SJCRH30 (cell line): ENCODE measurements around the gene LIPN. TPM values are rescaled to one million over a fixed set of nuclear protein-coding genes. Genes with fewer than 3 reads are reported as not detected.
"Not testable (repeated sequence)": the region's sequence is repeated elsewhere in the genome, so short reads cannot be mapped to it uniquely, and the experiment has no call there.

ENCODE experiments used
- DNase-seq, 2 experiments: peaks; one replicate each; pipeline ENCODE4 v3.0.0-alpha.2; 2015 to 2020
- H3K27ac ChIP-seq: fragments of 250-450 bp; sonication (Bioruptor Pico); 2 replicates; pipeline ENCODE4 v1.5.1; 2020; ENCODE audit warnings: mild to moderate bottlenecking, moderate library complexity
- H3K27me3 ChIP-seq: fragments of 250-450 bp; sonication (Bioruptor Pico); 2 replicates; pipeline ENCODE4 v1.5.1; 2020; ENCODE audit warnings: mild to moderate bottlenecking, moderate library complexity
- H3K36me3 ChIP-seq: fragments of 250-450 bp; sonication (Bioruptor Pico); 2 replicates; pipeline ENCODE4 v1.5.1; 2020; ENCODE audit warnings: mild to moderate bottlenecking, moderate library complexity
- H3K4me1 ChIP-seq: fragments of 250-450 bp; sonication (Bioruptor Pico); 2 replicates; pipeline ENCODE4 v1.5.1; 2020; ENCODE audit warnings: mild to moderate bottlenecking, moderate library complexity
- H3K4me3 ChIP-seq: fragments of 250-450 bp; sonication (Bioruptor Pico); 2 replicates; pipeline ENCODE4 v1.5.1; 2020; ENCODE audit warnings: mild to moderate bottlenecking, moderate library complexity
- H3K9me3 ChIP-seq: fragments of 250-450 bp; sonication (Bioruptor Pico); replicated peaks from 2 replicates; pipeline ENCODE4 v1.5.1; 2020; ENCODE audit warnings: mild to moderate bottlenecking, moderate library complexity
- total RNA-seq: library from RNA; depleted of rRNA; stranded (reverse); fragments of >200 nt; shearing (Covaris generic); gene quantifications from 2 replicates; pipeline ENCODE4 v1.2.3, GENCODE V29; 2014; rRNA removed

LIPN gene, protein sequence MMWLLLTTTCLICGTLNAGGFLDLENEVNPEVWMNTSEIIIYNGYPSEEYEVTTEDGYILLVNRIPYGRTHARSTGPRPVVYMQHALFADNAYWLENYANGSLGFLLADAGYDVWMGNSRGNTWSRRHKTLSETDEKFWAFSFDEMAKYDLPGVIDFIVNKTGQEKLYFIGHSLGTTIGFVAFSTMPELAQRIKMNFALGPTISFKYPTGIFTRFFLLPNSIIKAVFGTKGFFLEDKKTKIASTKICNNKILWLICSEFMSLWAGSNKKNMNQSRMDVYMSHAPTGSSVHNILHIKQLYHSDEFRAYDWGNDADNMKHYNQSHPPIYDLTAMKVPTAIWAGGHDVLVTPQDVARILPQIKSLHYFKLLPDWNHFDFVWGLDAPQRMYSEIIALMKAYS
- total RNA-seq, result not detected in 2 replicates

DNA sequence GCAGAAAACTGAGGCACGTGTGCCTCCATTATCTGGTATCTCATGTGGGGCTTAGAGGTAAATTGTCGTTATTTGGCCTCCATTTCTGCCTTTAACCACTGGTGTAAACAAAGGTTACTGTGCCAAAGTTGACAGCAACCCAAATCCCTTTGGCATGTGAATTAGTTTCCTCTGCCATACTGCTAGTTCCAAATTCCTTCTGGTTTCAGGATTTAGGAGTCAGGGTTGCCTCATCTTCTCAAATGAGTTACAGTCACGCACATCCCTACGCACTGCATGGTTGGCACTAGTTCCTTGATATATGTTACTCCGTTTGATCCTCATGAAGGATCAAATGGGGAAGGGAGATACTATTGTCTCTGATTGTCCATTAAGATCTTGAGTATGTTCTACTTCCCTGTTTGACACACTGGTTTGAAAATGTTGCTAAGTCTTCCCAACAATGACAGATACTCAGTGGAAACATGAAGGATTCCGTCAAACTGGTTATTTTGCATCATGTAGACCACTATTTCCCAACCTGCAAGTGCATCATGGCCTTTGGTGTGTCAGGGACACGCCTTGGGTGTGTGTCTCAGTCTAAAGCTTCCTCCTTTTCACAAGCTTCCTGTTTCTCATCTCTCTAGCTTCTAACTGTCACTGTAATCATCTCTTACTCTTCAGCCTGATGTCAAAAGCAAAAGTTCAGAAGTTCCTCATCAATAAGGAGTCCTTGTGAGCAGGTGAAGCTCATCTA is at the start of gene LIPN:
Gene LIPN (plus strand): TSS at position 655 of the 736 bp plus-strand sequence. CDS start 1,386 bp downstream, outside the sequence.
- H3K27ac ChIP-seq, result no peak within 1 kb of the TSS
- no peaks in the 10 kb centered on the region for H3K36me3 ChIP-seq
- no peaks in the 10 kb centered on the region for H3K9me3 ChIP-seq
- DNase-seq, result no peak
- no peaks in the 10 kb centered on the region for H3K27me3 ChIP-seq
- no peak within 1 kb of the TSS for H3K4me3 ChIP-seq
- no peaks in the 10 kb centered on the region for H3K4me1 ChIP-seq

DNA sequence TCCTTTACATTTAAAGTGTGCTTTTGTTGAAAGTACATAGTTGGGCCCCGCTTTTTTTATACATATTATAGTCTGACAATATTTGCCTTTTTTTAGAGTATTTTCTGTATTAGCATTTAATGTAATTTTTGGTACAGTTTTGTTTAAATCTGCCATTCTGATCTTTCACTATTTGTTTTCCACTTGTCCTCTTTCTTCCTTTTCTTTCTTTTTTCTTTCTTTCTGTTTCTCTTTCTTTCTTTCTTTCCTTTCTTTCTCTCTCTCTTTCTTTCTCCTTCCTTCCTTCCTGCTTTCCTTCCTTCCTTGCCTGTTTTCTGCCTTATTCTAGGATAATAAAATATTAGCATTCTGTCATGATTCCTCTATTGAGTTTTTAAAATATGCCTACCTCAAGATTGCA is 44.3 kb upstream of the LIPN start:
- no peaks in the 10 kb centered on the region for H3K27me3 ChIP-seq
- no peaks in the 10 kb centered on the region for H3K9me3 ChIP-seq
- no peak overlapping the region for H3K27ac ChIP-seq
- H3K36me3 ChIP-seq, result no peaks in the 10 kb centered on the region
- DNase-seq, result no peak
- H3K4me1 ChIP-seq, result no peaks in the 10 kb centered on the region
- H3K4me3 ChIP-seq, result no peak overlapping the region

DNA sequence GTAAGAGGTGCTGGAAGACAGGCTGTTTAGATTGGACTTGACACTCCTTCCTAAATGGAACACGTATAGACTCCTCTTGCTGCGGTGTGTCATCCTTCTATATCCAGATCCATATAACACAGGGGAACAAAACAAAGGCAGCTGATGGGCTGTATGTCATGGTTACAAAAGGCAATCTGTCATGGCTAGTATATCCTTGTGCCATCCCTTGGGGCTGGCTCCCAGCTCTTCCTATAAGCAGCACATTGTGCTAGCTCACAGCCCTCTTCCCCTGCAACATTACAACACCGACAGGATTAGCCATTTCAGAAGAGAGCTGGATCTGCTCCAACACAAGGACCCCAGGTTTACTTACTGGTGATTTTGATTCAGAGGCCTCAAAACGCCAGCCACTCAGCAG is 38.4 kb upstream of the LIPN start:
- no peaks in the 10 kb centered on the region for H3K4me1 ChIP-seq
- H3K36me3 ChIP-seq, result no peaks in the 10 kb centered on the region
- H3K27me3 ChIP-seq, result no peaks in the 10 kb centered on the region
- no peaks in the 10 kb centered on the region for H3K9me3 ChIP-seq
- no peak overlapping the region for H3K27ac ChIP-seq
- no peak overlapping the region for H3K4me3 ChIP-seq
- peak; percentile 12 to 54 for DNase-seq

DNA sequence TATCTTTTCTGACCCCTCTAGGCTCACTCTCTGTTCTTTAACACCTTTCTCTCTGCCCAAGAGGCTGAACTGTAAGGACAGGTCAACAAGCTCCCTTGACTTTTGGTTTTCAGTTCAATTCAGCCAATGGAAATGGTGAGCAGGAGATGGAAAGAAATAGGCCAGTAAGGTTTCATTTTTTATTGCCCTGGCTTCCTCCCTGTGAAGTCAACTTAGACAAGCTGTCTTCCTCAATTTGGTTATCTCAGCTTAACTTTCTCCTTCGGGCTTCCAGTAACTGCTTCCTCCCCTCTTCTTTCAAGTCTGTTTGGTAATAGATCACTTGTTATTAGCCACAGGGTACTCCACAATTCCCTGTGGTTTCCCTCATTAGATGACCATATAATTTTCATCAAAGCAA is 34.0 kb upstream of the LIPN start:
- Histone ChIP-seq H3K4me1 (no peaks in the 10 kb centered on the region), H3K27me3 (no peaks in the 10 kb centered on the region), H3K27ac (no peak overlapping the region), H3K36me3 (no peaks in the 10 kb centered on the region), H3K4me3 (no peak overlapping the region), H3K9me3 (no peaks in the 10 kb centered on the region)
- no peak for DNase-seq

DNA sequence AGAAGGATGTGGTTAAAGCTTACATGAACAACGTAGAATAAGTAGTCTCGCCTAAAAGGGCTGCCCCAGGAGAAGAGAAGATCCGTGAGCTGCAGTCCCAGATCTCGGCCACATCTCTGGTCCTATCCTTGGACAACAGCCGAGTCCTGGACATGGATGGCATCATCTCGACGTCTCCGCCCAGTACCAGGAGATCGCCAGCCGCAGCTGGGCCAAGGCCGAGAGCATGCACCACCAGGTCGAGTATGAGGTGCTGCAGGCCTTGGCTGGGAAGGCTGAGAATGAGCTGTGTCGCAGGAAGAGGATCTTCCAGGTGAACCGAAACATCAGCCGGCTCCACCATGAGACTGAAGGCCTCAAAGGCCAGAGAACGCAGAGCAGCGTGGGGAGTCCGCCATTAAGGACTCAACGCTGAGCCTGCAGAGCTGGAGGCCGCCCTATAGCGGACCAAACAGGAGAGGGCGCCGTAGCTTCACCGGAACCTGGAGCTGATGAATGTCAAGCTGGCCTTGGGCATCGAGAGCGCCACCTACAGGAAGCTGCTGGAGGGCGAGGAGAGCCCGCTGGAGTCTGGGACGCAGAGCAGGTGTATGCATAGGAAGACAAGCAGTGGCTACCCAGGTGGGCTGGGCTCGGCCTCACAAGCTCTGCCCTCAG is 31.6 kb upstream of the LIPN start:
- Histone ChIP-seq H3K4me3 (no peak overlapping the region), H3K9me3 (no peaks in the 10 kb centered on the region), H3K4me1 (no peaks in the 10 kb centered on the region), H3K27me3 (no peaks in the 10 kb centered on the region), H3K36me3 (no peaks in the 10 kb centered on the region), H3K27ac (no peak overlapping the region)
- DNase-seq, result peak in 1 of 2 experiments; percentile 5

DNA sequence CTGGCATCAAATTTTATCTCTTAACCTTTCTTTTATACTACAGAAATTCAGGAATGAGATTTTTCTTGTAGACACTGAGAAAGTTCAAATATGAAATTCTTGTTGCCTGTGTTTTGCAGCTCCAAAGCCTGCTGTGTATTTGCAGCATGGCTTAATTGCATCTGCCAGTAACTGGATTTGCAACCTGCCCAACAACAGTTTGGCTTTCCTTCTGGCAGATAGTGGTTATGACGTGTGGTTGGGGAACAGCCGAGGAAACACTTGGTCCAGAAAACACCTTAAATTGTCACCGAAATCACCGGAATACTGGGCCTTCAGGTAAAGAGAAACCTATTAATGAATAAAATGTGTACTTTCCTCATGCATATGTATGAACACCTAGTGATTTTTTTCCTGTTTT is 29.0 kb upstream of the LIPN start:
- DNase-seq, result no peak
- H3K27me3 ChIP-seq, result no peaks in the 10 kb centered on the region
- no peaks in the 10 kb centered on the region for H3K4me1 ChIP-seq
- H3K9me3 ChIP-seq, result no peaks in the 10 kb centered on the region
- H3K4me3 ChIP-seq, result no peak overlapping the region
- no peak overlapping the region for H3K27ac ChIP-seq
- no peaks in the 10 kb centered on the region for H3K36me3 ChIP-seq

DNA sequence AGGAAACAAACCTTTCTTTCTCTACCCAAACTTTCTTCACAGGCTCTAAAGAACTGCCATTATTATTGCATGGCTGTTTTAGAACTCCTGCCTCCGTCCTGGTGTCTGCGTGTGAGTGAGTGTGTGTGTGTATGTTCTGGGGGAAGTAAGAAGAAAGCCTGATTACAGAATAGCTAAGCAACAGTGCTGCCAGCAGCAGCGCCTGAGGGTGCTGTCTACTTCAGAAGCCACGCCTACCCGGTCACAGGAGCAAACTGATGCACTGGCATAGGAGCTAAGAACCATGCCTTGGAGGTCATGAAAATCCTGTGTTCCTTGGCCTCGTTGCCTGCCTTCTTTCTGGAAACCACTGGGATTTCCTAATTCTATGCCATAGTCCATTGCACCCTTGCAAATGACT is 28.5 kb upstream of the LIPN start:
- no peak overlapping the region for H3K4me3 ChIP-seq
- H3K27ac ChIP-seq, result no peak overlapping the region
- H3K27me3 ChIP-seq, result no peaks in the 10 kb centered on the region
- no peaks in the 10 kb centered on the region for H3K36me3 ChIP-seq
- H3K9me3 ChIP-seq, result no peaks in the 10 kb centered on the region
- no peaks in the 10 kb centered on the region for H3K4me1 ChIP-seq
- DNase-seq, result peak in 1 of 2 experiments; percentile 1

DNA sequence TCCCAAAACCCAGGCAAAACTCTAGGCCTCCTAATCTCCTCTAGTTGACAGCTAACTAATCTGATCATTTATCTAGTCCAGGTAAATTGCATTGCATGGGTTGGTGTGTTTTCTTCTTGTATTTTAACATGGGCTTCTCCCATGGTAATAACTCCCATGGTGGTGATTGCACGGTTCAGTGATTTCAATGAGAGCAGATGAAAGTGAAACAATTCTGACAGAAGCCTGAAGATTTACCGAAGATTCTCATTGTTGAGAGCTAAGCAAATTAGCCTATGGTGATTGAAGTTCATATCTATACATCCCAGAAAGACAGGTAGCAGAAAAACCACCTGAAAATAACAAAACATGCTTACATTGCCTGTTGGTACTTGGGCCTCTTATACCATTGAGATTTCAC is 26.6 kb upstream of the LIPN start:
- Histone ChIP-seq H3K27me3 (no peaks in the 10 kb centered on the region), H3K4me3 (no peak overlapping the region), H3K9me3 (no peaks in the 10 kb centered on the region), H3K36me3 (no peaks in the 10 kb centered on the region), H3K27ac (no peak overlapping the region), H3K4me1 (no peaks in the 10 kb centered on the region)
- no peak for DNase-seq

DNA sequence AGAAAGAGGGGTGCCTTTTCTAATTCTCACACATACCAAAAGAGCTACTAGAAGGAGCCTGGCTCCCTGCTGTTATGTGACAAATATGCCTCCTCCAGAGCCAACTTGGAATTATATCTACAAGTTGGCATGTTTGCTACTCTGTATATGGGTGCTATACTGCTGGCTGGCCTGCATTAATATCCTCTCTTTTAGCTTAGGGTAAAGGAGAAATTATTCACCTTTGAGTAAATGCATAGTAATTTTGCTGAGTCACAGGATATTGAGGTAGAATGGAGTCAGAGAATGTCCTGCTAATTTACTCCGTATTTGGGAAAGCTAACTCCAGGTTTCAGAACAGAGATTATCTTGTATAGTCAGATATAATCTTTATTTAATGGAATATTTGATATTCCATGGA is 24.2 kb upstream of the LIPN start:
- no peaks in the 10 kb centered on the region for H3K9me3 ChIP-seq
- DNase-seq, result no peak
- no peaks in the 10 kb centered on the region for H3K36me3 ChIP-seq
- no peak overlapping the region for H3K27ac ChIP-seq
- no peaks in the 10 kb centered on the region for H3K4me1 ChIP-seq
- no peak overlapping the region for H3K4me3 ChIP-seq
- H3K27me3 ChIP-seq, result no peaks in the 10 kb centered on the region

DNA sequence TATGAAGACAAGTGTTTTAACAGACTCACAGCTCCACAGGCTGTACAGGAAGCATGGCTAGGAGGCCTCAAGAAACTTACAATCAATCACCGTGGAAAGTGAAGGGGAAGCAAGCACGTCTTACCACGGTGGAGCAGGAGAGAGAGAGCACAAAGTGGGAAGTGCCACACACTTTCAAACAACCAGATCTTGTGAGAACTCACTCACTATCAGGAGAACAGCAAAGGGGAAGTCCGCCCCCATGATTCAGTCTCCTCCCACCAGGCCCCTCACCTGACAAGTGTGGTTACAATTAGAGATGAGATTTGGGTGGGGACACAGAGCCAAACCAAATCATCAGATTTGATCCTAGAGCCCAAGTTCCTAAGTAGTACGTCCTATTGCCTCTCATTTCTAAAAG is 17.9 kb upstream of the LIPN start:
- not testable (repeated sequence) for H3K27ac ChIP-seq, H3K36me3 ChIP-seq, H3K27me3 ChIP-seq, H3K4me1 ChIP-seq, H3K9me3 ChIP-seq, H3K4me3 ChIP-seq, DNase-seq

DNA sequence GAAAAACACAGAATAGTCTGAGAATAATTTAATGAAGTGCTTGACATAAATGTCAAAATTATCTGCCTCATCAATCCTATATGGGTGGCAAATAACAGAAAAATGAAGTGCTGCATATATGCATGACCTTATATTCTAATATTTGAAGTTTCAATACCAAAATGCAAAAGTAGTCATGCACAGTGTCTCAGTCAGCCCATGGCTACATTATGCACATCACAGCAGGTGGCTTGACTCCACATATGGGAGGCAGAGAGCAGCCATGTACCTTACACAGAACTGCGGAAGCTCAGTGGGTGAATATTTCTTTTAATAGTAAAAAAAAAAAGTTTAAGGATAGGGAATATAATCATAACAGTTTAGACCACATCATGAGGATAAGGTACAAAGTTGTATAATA is 17.4 kb upstream of the LIPN start:
- H3K27me3 ChIP-seq, result no peaks in the 10 kb centered on the region
- H3K4me3 ChIP-seq, result no peak overlapping the region
- no peak overlapping the region for H3K27ac ChIP-seq
- no peaks in the 10 kb centered on the region for H3K4me1 ChIP-seq
- H3K9me3 ChIP-seq, result no peaks in the 10 kb centered on the region
- no peaks in the 10 kb centered on the region for H3K36me3 ChIP-seq
- no peak for DNase-seq

DNA sequence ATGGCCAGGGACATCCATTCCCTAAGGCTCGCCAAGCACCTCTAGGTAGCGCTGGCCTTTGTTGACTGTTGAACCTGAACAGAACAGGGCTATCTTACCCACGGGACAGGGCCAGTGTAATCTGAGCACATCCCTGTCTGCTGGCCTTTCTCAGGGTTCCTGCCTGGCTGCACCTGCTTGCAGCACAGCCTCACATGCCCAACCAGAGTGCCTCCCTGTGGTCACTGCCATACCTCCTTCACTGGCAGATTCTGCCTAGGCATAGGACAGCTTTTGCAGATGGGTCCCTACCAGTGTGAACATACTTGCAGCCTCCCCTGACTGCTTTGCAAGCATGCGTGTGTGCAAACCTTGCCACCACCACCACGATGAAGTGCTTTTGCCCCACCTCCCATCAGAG is 15.8 kb upstream of the LIPN start:
- Histone ChIP-seq H3K27ac (no peak overlapping the region), H3K4me3 (no peak overlapping the region), H3K27me3 (no peaks in the 10 kb centered on the region), H3K4me1 (no peaks in the 10 kb centered on the region), H3K9me3 (no peaks in the 10 kb centered on the region), H3K36me3 (no peaks in the 10 kb centered on the region)
- peak in 1 of 2 experiments; percentile 13 for DNase-seq

DNA sequence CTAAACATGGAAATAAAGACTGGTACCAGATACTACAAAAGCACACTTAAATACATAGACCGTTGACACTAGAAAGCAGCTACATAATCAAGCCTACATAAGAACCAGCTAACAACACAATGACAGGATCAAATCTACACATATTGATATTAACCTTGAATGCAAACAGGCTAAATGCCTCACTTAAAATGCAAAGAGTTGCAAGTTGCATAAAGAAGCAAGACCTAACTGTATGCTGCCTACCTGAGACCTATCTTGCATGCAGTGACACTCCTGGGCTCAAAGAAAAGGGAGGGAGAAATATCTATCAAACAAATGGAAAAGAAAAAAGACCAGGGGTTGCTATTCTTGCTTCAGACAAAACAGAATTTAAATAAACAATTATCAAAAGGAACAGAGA is 14.2 kb upstream of the LIPN start:
- Histone ChIP-seq H3K27ac (no peak overlapping the region), H3K27me3 (no peaks in the 10 kb centered on the region), H3K36me3 (no peaks in the 10 kb centered on the region), H3K9me3 (no peaks in the 10 kb centered on the region), H3K4me1 (no peaks in the 10 kb centered on the region), H3K4me3 (no peak overlapping the region)
- no peak for DNase-seq

DNA sequence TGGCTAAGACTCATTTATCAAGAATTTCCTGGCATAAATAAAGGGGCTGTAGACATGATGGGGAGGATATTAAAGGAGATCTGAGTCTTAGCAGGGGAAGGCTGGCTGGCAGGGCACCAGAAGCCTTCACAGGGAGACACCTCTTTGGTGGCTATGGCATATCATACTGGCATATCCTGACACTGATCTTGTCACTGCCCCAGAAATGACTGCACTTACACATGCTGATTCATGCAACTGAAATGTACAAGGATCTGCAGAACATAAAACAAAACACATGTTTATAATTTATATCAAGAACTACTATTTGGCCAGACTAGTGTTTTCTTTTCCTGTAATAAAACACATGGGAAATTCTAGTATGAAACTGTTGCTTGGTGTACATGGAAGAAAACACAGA is 5.5 kb upstream of the LIPN start:
- Histone ChIP-seq H3K27me3 (no peaks in the 10 kb centered on the region), H3K27ac (no peak overlapping the region), H3K36me3 (no peaks in the 10 kb centered on the region), H3K4me1 (no peaks in the 10 kb centered on the region), H3K4me3 (no peak overlapping the region), H3K9me3 (no peaks in the 10 kb centered on the region)
- DNase-seq, result no peak

DNA sequence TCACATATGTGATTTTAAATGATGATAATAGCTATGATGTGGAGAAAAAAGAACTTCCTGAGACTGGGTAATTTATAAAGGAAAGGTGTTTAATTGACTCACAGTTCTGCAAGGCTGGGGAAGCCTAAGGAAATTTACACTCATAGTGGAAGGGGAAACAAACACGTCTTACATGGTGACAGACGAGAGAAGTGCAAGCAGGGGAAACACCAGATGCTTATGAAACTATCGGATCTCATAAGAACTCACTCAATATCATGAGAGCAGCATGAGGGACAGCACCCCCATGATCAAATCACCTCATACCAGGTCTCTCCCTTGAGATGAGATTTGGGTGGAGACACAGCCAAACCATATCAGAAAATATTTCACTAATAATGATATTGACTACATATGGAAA is 4.1 kb upstream of the LIPN start:
- DNase-seq, result no peak
- no peaks in the 10 kb centered on the region for H3K36me3 ChIP-seq
- H3K27me3 ChIP-seq, result no peaks in the 10 kb centered on the region
- H3K4me3 ChIP-seq, result no peak overlapping the region
- H3K9me3 ChIP-seq, result no peaks in the 10 kb centered on the region
- H3K27ac ChIP-seq, result no peak overlapping the region
- H3K4me1 ChIP-seq, result no peaks in the 10 kb centered on the region
